ENCODE data around the gene ATP1A2. TPM values are rescaled to one million over a fixed set of nuclear protein-coding genes. Genes with fewer than 3 reads are reported as not detected.

The ATP1A2 gene
- total RNA-seq, 1 experiment from 2014 or later, result 23.2 TPM

DNA sequence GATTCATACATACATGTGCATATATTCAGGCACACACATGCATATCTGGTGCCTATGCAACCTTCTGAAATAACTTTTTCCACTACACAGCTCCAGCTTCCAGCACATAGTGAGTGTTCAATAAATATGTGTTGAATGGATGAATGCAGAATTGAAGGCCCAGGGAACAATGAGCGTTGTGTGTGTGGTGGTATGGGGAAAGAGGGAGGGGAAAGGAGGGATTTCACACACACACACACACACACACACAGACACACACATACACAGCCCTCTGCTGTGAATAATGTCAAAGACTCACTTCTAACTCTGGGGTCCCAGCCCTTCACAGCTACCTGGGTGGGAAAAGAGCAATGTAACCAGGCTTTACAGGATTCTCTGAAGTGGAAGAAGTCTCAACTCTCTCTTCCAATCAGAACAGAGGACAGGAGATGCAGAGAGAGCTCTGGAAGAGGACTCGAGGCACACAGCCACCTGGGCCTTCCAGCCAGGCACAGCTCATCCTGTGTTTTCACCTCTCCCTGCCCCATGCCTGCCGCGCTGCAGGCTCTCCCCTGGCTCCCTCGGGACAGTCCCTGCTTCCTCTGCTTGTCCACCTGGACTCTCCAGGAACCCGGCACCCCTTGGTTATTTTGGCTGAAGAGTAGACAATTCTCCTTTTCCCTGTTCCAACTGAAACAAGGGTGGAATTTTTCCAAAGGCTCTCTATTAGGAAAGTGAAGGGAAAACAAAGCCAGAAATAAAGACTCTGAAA lies 11.7 kb upstream of the ATP1A2 start:
- Mint-ChIP-seq H3K9me3 (no peaks in the 10 kb centered on the region), H3K4me1 (peaks cover 44% of the 10 kb centered on the region), H3K27ac (no peak overlapping the region), H3K4me3 (no peak overlapping the region), H3K27me3 (ENCODE audit: low read depth) (peaks cover 7% of the 10 kb centered on the region; the same call in 1 of the 2 replicates), H3K36me3 (no peaks in the 10 kb centered on the region)
- no peak for TF ChIP-seq ZBTB21 (CRISPR knock-in tag; IDR thresholded peaks at IDR 0.05; ENCODE audit: borderline replicate concordance)
- TF ChIP-seq ZNF317 (CRISPR knock-in tag; IDR thresholded peaks at IDR 0.05; ENCODE audit: borderline replicate concordance, low read depth), result no peak
- TF ChIP-seq ZNF423 (CRISPR knock-in tag; IDR thresholded peaks at IDR 0.05), result peak; percentile 75; the same call in 1 of the 2 replicates
- no peak for ATAC-seq
- CTCF ChIA-PET, result interaction anchor here (0.6 to 9.3 kb wide), 21 partner anchors 9 to 1047 kb away, joined by 3 to 109 read pairs (median 5); partner anchors contain the start of genes ATP1A2 and PEX19
- POLR2A ChIA-PET, result no interaction called here
- DNase-seq (ENCODE audit: low spot score), result no peak

DNA sequence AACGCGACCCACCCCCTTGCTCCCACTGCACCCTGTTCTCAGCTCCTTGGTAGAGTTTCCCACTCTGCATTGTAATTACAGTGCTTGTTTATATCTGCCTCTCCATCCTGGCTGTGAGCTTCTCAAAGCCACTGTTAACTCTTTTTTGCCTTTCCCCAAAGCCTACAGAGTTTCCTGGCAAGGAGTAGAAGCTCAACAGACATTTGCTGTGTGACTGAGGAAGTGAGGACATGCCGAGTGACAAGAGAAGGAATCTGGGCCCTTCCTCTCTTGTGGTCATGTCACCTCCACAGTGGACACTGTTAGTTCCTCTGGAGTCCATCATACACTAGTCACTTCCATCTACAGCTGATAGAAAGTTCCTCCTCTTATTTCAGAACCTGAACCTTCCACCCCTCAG lies 11.1 kb upstream of the ATP1A2 start:
- H3K27me3 Mint-ChIP-seq (ENCODE audit: low read depth), result peaks cover 5% of the 10 kb centered on the region; the same call in 1 of the 2 replicates
- H3K27ac Mint-ChIP-seq, result 0 out of 2 replicates have a peak overlapping the region, but pooled peaks have one; percentile 36
- TF ChIP-seq ZBTB21 (CRISPR knock-in tag; IDR thresholded peaks at IDR 0.05; ENCODE audit: borderline replicate concordance), result no peak
- no peak for TF ChIP-seq TCF7 (CRISPR knock-in tag; IDR thresholded peaks at IDR 0.05; ENCODE audit: low read depth)
- TF ChIP-seq, protein P1, sequence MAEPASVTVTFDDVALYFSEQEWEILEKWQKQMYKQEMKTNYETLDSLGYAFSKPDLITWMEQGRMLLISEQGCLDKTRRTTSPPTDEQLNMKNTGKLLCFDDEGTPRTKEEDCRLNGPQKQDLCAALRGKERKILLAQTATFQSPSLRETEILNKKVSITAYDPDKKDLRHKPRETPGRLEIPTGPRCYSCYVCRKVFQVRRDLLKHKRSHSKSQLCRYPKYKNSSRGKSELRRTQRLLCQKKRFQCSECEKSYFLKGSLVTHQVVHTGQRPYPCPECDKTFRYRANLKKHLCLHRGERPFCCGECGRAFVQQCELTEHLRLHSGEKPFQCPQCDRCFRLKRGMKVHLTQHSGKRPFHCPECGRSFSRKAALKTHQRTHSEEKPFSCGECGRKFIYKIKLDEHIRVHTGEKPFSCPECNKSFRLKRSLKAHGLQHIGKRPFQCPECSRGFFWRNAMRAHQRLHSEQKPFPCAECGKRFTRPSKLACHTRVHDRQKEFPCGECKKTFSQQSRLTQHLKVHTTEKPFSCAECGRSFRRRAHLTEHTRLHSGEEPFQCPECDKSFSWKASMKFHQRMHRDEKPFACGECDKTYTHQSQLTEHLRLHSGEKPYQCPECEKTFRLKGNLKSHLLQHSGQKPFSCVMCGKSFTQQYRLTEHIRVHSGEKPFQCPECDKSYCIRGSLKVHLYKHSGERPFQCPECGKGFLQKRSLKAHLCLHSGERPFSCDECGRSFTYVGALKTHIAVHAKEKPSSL (CRISPR knock-in tag; conservative IDR thresholded peaks at IDR 0.05), result no peak
- TF ChIP-seq NR3C1 (CRISPR knock-in tag; conservative IDR thresholded peaks at IDR 0.05; ENCODE audit: low read depth), result no peak
- TF ChIP-seq, protein P2, sequence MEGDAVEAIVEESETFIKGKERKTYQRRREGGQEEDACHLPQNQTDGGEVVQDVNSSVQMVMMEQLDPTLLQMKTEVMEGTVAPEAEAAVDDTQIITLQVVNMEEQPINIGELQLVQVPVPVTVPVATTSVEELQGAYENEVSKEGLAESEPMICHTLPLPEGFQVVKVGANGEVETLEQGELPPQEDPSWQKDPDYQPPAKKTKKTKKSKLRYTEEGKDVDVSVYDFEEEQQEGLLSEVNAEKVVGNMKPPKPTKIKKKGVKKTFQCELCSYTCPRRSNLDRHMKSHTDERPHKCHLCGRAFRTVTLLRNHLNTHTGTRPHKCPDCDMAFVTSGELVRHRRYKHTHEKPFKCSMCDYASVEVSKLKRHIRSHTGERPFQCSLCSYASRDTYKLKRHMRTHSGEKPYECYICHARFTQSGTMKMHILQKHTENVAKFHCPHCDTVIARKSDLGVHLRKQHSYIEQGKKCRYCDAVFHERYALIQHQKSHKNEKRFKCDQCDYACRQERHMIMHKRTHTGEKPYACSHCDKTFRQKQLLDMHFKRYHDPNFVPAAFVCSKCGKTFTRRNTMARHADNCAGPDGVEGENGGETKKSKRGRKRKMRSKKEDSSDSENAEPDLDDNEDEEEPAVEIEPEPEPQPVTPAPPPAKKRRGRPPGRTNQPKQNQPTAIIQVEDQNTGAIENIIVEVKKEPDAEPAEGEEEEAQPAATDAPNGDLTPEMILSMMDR (IDR thresholded peaks at IDR 0.05), result no peak
- TF ChIP-seq ZNF423 (CRISPR knock-in tag; IDR thresholded peaks at IDR 0.05), result no peak
- TF ChIP-seq EMX1 (CRISPR knock-in tag; IDR thresholded peaks at IDR 0.05), result no peak
- no peak for TF ChIP-seq TP53 (CRISPR knock-in tag; IDR thresholded peaks at IDR 0.05)
- TF ChIP-seq, protein P3, sequence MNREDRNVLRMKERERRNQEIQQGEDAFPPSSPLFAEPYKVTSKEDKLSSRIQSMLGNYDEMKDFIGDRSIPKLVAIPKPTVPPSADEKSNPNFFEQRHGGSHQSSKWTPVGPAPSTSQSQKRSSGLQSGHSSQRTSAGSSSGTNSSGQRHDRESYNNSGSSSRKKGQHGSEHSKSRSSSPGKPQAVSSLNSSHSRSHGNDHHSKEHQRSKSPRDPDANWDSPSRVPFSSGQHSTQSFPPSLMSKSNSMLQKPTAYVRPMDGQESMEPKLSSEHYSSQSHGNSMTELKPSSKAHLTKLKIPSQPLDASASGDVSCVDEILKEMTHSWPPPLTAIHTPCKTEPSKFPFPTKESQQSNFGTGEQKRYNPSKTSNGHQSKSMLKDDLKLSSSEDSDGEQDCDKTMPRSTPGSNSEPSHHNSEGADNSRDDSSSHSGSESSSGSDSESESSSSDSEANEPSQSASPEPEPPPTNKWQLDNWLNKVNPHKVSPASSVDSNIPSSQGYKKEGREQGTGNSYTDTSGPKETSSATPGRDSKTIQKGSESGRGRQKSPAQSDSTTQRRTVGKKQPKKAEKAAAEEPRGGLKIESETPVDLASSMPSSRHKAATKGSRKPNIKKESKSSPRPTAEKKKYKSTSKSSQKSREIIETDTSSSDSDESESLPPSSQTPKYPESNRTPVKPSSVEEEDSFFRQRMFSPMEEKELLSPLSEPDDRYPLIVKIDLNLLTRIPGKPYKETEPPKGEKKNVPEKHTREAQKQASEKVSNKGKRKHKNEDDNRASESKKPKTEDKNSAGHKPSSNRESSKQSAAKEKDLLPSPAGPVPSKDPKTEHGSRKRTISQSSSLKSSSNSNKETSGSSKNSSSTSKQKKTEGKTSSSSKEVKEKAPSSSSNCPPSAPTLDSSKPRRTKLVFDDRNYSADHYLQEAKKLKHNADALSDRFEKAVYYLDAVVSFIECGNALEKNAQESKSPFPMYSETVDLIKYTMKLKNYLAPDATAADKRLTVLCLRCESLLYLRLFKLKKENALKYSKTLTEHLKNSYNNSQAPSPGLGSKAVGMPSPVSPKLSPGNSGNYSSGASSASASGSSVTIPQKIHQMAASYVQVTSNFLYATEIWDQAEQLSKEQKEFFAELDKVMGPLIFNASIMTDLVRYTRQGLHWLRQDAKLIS (CRISPR knock-in tag; IDR thresholded peaks at IDR 0.05; ENCODE audit: borderline replicate concordance), result no peak
- TF ChIP-seq, protein P4, sequence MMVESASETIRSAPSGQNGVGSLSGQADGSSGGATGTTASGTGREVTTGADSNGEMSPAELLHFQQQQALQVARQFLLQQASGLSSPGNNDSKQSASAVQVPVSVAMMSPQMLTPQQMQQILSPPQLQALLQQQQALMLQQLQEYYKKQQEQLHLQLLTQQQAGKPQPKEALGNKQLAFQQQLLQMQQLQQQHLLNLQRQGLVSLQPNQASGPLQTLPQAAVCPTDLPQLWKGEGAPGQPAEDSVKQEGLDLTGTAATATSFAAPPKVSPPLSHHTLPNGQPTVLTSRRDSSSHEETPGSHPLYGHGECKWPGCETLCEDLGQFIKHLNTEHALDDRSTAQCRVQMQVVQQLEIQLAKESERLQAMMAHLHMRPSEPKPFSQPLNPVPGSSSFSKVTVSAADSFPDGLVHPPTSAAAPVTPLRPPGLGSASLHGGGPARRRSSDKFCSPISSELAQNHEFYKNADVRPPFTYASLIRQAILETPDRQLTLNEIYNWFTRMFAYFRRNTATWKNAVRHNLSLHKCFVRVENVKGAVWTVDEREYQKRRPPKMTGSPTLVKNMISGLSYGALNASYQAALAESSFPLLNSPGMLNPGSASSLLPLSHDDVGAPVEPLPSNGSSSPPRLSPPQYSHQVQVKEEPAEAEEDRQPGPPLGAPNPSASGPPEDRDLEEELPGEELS (CRISPR knock-in tag; IDR thresholded peaks at IDR 0.05), result no peak
- no peak for TF ChIP-seq FOXJ3 (CRISPR knock-in tag; IDR thresholded peaks at IDR 0.05; ENCODE audit: borderline replicate concordance)
- no peak for TF ChIP-seq PRRX2 (CRISPR knock-in tag; IDR thresholded peaks at IDR 0.05)
- no peak for TF ChIP-seq NFYB (CRISPR knock-in tag; conservative IDR thresholded peaks at IDR 0.05; ENCODE audit: low read depth)
- TF ChIP-seq TEAD4 (CRISPR knock-in tag; IDR thresholded peaks at IDR 0.05), result no peak
- TF ChIP-seq GABPB1 (CRISPR knock-in tag; IDR thresholded peaks at IDR 0.05), result no peak
- TF ChIP-seq RELA (CRISPR knock-in tag; IDR thresholded peaks at IDR 0.05; ENCODE audit: borderline replicate concordance), result no peak
- TF ChIP-seq SMAD4 (CRISPR knock-in tag; IDR thresholded peaks at IDR 0.05), result no peak
- no peaks in the 10 kb centered on the region for H3K9me3 Mint-ChIP-seq
- POLR2A ChIA-PET, result no interaction called here
- H3K4me3 Mint-ChIP-seq, result no peak overlapping the region
- CTCF ChIA-PET, result interaction anchor here (1.0 to 9.3 kb wide), 18 partner anchors 8 to 187 kb away, joined by 3 to 109 read pairs (median 10); partner anchors contain the start of genes ATP1A2 and PEX19
- H3K4me1 Mint-ChIP-seq, result peaks cover 46% of the 10 kb centered on the region
- ATAC-seq (no peak), DNase-seq (ENCODE audit: low spot score) (no peak)
- H3K36me3 Mint-ChIP-seq, result no peaks in the 10 kb centered on the region

Data from WTC11 (cell line).